HEK293T (cell line): ENCODE results near the gene CETN3.

Source experiments
- CTCF ChIA-PET: fragments of 350-600 bp; formaldehyde crosslinking; extraction: SDS; loops from one replicate; lab custom pipeline; 2021; ENCODE audit warnings: antibody characterized with exemption, inconsistent platforms; lab: Yijun Ruan, JAX
- POLR2A ChIA-PET: fragments of 350-600 bp; formaldehyde crosslinking; extraction: SDS; loops from one replicate; lab custom pipeline; 2020; ENCODE audit warnings: antibody characterized with exemption, inconsistent platforms; lab: Yijun Ruan, JAX
- DNase-seq: peaks from one replicate; pipeline ENCODE4 v3.0.0; 2012; ENCODE audit warnings: mixed read lengths; ENCODE audit errors: extremely low spot score
- ARNT ChIP-seq: fragments of 450-650 bp; IDR thresholded peaks from 2 replicates; pipeline ENCODE4 v1.6.1; 2017; ENCODE audit warnings: mild to moderate bottlenecking
- BHLHE40 ChIP-seq: fragments of 450-650 bp; IDR thresholded peaks from 2 replicates; pipeline ENCODE4 v1.6.1; 2016; ENCODE audit warnings: mild to moderate bottlenecking, moderate library complexity, borderline replicate concordance
- CTBP1 ChIP-seq: fragments of 450-650 bp; IDR thresholded peaks from 2 replicates; pipeline ENCODE4 v1.6.1; 2016; ENCODE audit warnings: borderline replicate concordance
- ELF4 ChIP-seq: fragments of 450-650 bp; IDR thresholded peaks from 2 replicates; pipeline ENCODE4 v1.6.1; 2017; ENCODE audit warnings: antibody characterized with exemption
- FOXA1 ChIP-seq: fragments of 450-650 bp; IDR thresholded peaks from 2 replicates; pipeline ENCODE4 v1.6.1; 2016; ENCODE audit warnings: mild to moderate bottlenecking
- FOXK2 ChIP-seq: fragments of 450-650 bp; IDR thresholded peaks from 2 replicates; pipeline ENCODE4 v1.6.1; 2016; ENCODE audit warnings: mild to moderate bottlenecking
- FOXM1 ChIP-seq: fragments of 450-650 bp; IDR thresholded peaks from 2 replicates; pipeline ENCODE4 v1.6.1; 2017; ENCODE audit warnings: mild to moderate bottlenecking, borderline replicate concordance
- HDGF ChIP-seq: fragments of 450-650 bp; IDR thresholded peaks from 2 replicates; pipeline ENCODE4 v1.6.1; 2017; ENCODE audit warnings: antibody characterized with exemption, borderline replicate concordance
- L3MBTL2 ChIP-seq: fragments of 450-650 bp; conservative IDR thresholded peaks from 2 replicates; pipeline ENCODE4 v1.6.1; 2016; ENCODE audit warnings: mild to moderate bottlenecking
- LEF1 ChIP-seq: fragments of 450-650 bp; IDR thresholded peaks from 2 replicates; pipeline ENCODE4 v1.6.1; 2017; ENCODE audit warnings: mild to moderate bottlenecking, borderline replicate concordance
- NFRKB ChIP-seq: fragments of 450-650 bp; IDR thresholded peaks from 2 replicates; pipeline ENCODE4 v1.6.1; 2016; ENCODE audit warnings: mild to moderate bottlenecking, moderate library complexity
- PKNOX1 ChIP-seq: fragments of 450-650 bp; IDR thresholded peaks from 2 replicates; pipeline ENCODE4 v1.6.1; 2016
- SP1 ChIP-seq: fragments of 450-650 bp; IDR thresholded peaks from 2 replicates; pipeline ENCODE4 v1.6.1; 2017
- SUZ12 ChIP-seq: fragments of 450-650 bp; IDR thresholded peaks from 2 replicates; pipeline ENCODE4 v1.6.1; 2016; ENCODE audit warnings: mild to moderate bottlenecking
- TARDBP ChIP-seq: fragments of 450-650 bp; IDR thresholded peaks from 2 replicates; pipeline ENCODE4 v1.6.1; 2016
- ZNF384 ChIP-seq: fragments of 450-650 bp; IDR thresholded peaks from 2 replicates; pipeline ENCODE4 v1.6.1; 2016

The CETN3 gene

GRCh38 chr5:90356176-90356575 is 53.4 kb downstream of the CETN3 start:
- TF ChIP-seq TARDBP = no peak
- TF ChIP-seq BHLHE40 = no peak
- no peak for TF ChIP-seq HDGF
- no peak for TF ChIP-seq NFRKB
- no peak for TF ChIP-seq SUZ12
- TF ChIP-seq SP1 = no peak
- TF ChIP-seq L3MBTL2 = no peak
- TF ChIP-seq CTBP1 = no peak
- no peak for TF ChIP-seq FOXA1
- no peak for DNase-seq
- POLR2A ChIA-PET = interaction anchor here (1.0 to 1.4 kb wide), 3 partner anchors 11 to 55 kb away, joined by 3 to 4 read pairs (median 4); partner anchors contain the start of gene CETN3
- CTCF ChIA-PET = interaction anchor here (1.2 kb wide), 1 partner anchor 11 kb away, joined by 3 read pairs; no protein-coding TSS in a partner anchor

DNA sequence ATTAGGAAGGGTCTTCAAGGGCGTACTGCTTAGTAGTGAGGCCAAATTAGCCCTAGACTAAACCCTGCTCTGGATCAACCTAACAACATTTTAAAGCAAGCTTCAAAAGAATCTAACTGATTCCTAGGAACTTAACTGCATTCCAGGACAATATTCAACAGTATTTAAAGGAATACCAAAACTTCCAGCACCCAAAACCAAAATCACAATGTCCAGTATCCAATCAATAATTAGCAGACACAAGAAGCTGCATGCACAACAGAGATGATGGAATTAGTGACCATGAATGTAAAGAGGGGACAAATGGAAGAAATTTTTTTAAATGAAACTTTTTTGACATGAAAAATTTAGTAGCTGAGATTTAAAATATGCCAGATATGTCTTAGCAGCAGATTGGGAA is 53.9 kb downstream of the CETN3 start:
- DNase-seq = no peak
- POLR2A ChIA-PET = interaction anchor here (1.0 to 1.4 kb wide), 3 partner anchors 10 to 55 kb away, joined by 3 to 4 read pairs (median 4); partner anchors contain the start of gene CETN3
- no peak for TF ChIP-seq SP1
- TF ChIP-seq NFRKB = no peak
- no peak for TF ChIP-seq ARNT
- TF ChIP-seq SUZ12 = no peak
- TF ChIP-seq PKNOX1 = no peak
- no peak for TF ChIP-seq HDGF
- no peak for TF ChIP-seq FOXK2
- TF ChIP-seq L3MBTL2 = no peak
- no peak for TF ChIP-seq LEF1
- TF ChIP-seq FOXM1 = no peak
- no peak for TF ChIP-seq BHLHE40
- TF ChIP-seq TARDBP = no peak
- TF ChIP-seq FOXA1 = no peak
- TF ChIP-seq ELF4 = no peak
- TF ChIP-seq CTBP1 = no peak
- no peak for TF ChIP-seq ZNF384

GRCh38 chr5:90353254-90353653 is 56.3 kb downstream of the CETN3 start:
- ChIA-PET POLR2A (no interaction called here), CTCF (no interaction called here)
- TF ChIP-seq TARDBP = no peak
- no peak for DNase-seq

More for the DNA sequence above, 53.9 kb downstream of the CETN3 start:
- CTCF ChIA-PET = interaction anchor here (0.7 to 1.2 kb wide), 2 partner anchors 10 to 61 kb away, joined by 3 read pairs; no protein-coding TSS in a partner anchor

GRCh38 chr5:90351101-90351500 is 58.5 kb downstream of the CETN3 start:
- CTCF ChIA-PET = interaction anchor here (0.9 kb wide), 1 partner anchor 46 kb away, joined by 4 read pairs; no protein-coding TSS in a partner anchor
- TF ChIP-seq SP1 (no peak), BHLHE40 (no peak), HDGF (no peak), PKNOX1 (no peak), ZNF384 (no peak), NFRKB (no peak), FOXA1 (no peak), SUZ12 (no peak), ARNT (no peak), FOXM1 (no peak), L3MBTL2 (no peak), LEF1 (no peak), FOXK2 (no peak), TARDBP (no peak), CTBP1 (no peak), ELF4 (no peak)
- DNase-seq = no peak
- POLR2A ChIA-PET = no interaction called here

- CTCF ChIA-PET = no interaction called here
- POLR2A ChIA-PET = no interaction called here
- no peak for DNase-seq
These were observed 62.1 kb downstream of the CETN3 start for GRCh38 chr5:90347462-90347861.

DNA sequence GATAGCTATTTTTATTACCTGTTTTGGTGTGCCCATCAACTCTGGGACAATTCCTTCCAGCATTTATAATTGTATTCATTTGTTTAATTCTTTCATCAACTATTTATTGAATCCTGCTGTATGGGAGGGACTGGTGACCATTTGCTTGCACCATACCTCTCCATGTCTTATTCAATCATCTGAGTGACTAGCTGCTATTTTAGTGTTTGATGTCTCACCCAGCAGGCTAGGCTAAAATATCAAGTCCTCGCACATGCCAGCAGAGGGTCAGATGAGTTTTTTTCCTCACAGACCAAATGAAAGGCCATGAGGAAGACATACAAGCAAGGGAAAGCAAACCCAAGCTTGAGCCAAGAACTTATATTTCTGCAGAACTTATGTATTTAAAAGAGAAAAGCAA is 63.9 kb downstream of the CETN3 start:
- POLR2A ChIA-PET = interaction anchor here (1.1 to 1.8 kb wide), 2 partner anchors 10 to 64 kb away, joined by 4 to 5 read pairs; partner anchors contain the start of gene CETN3
- no peak for TF ChIP-seq FOXM1
- TF ChIP-seq SUZ12 = no peak
- no peak for TF ChIP-seq L3MBTL2
- TF ChIP-seq PKNOX1 = no peak
- TF ChIP-seq NFRKB = no peak
- TF ChIP-seq CTBP1 = no peak
- TF ChIP-seq BHLHE40 = no peak
- no peak for TF ChIP-seq HDGF
- no peak for DNase-seq
- CTCF ChIA-PET = interaction anchor here (1.1 kb wide), 1 partner anchor 10 kb away, joined by 3 read pairs; no protein-coding TSS in a partner anchor

More at GRCh38 chr5:90347462-90347861, 62.1 kb downstream of the CETN3 start:
- TF ChIP-seq SUZ12 = no peak
- TF ChIP-seq LEF1 = no peak
- TF ChIP-seq SP1 = no peak
- TF ChIP-seq ZNF384 = no peak
- no peak for TF ChIP-seq BHLHE40
- no peak for TF ChIP-seq HDGF
- no peak for TF ChIP-seq ARNT
